Esophagus mucosa (tissue), 1 donor: ENCODE data around the gene DSTN. TPM values are rescaled to one million over a fixed set of nuclear protein-coding genes. Genes with fewer than 3 reads are reported as not detected.

Experiments used
- ATAC-seq: fragments of 200-7000 bp; cut with Tn5 transposase; one replicate; pipeline ENCODE4 v1.9.1; 2020
- total RNA-seq: library from RNA; stranded (reverse); gene quantifications from one replicate; pipeline ENCODE4 v1.2.4, GENCODE V29; 2023
- donor health status: DM: yes; HTN: yes; CAD: no.

Gene DSTN
- total RNA-seq, 1 donor from 2014 or later: 222 TPM

GRCh38 chr20:17549131-17549530 is 20.7 kb upstream of the DSTN start:
- ATAC-seq: peak; percentile 63

- ATAC-seq: no peak
Measured at GRCh38 chr20:17555106-17555505, 14.8 kb upstream of the DSTN start.

- peak; percentile 77 for ATAC-seq
Measured at GRCh38 chr20:17556837-17557674, 12.8 kb upstream of the DSTN start.

- peak; percentile 94 for ATAC-seq
Measured at GRCh38 chr20:17557675-17558006, 12.2 kb upstream of the DSTN start.

- ATAC-seq: peak; percentile 82
Measured at GRCh38 chr20:17558154-17558940, 11.5 kb upstream of the DSTN start.

- no peak for ATAC-seq
Measured at GRCh38 chr20:17558941-17559304, 11.0 kb upstream of the DSTN start.

GRCh38 chr20:17559338-17559737 is 10.5 kb upstream of the DSTN start:
- ATAC-seq: no peak

- ATAC-seq: no peak
Measured at GRCh38 chr20:17560344-17561074, 9.4 kb upstream of the DSTN start.

- no peak for ATAC-seq
Measured at GRCh38 chr20:17562804-17563305, 7.0 kb upstream of the DSTN start.

- ATAC-seq: no peak
Measured at GRCh38 chr20:17565169-17565845, 4.6 kb upstream of the DSTN start.

GRCh38 chr20:17566345-17566744 is 3.5 kb upstream of the DSTN start:
- no peak for ATAC-seq

GRCh38 chr20:17568045-17568788 is 1.7 kb upstream of the DSTN start:
- ATAC-seq: no peak

GRCh38 chr20:17568972-17569521 is 828 bp upstream of the DSTN start:
- peak; percentile 76 for ATAC-seq

- peak; percentile 49 for ATAC-seq
Measured at GRCh38 chr20:17570347-17571152, 675 bp downstream of the DSTN start.

- ATAC-seq: no peak
Measured at GRCh38 chr20:17571153-17571527, 1.3 kb downstream of the DSTN start.

GRCh38 chr20:17572034-17572638 is 2.3 kb downstream of the DSTN start:
- ATAC-seq: no peak

GRCh38 chr20:17573463-17573862 is 3.6 kb downstream of the DSTN start:
- no peak for ATAC-seq

- no peak for ATAC-seq
Measured at GRCh38 chr20:17576215-17576614, 6.3 kb downstream of the DSTN start.

GRCh38 chr20:17579369-17580039 is 9.6 kb downstream of the DSTN start:
- ATAC-seq: peak; percentile 81

GRCh38 chr20:17580895-17581294 is 11.0 kb downstream of the DSTN start:
- peak; percentile 72 for ATAC-seq
